Skin of body (tissue), 2 donors: ENCODE results near the gene AFF3. TPM values are rescaled to one million over a fixed set of nuclear protein-coding genes. Genes with fewer than 3 reads are reported as not detected.
A peak's percentile ranks its signal among the peaks of the same experiment; 100 is the strongest.

ENCODE experiments used
- DNase-seq: peaks from one replicate; lab custom pipeline; 2025; lab: John Stamatoyannopoulos, UW
- total RNA-seq: library from RNA; depleted of rRNA; stranded (reverse); fragments of >200 nt; gene quantifications from one replicate; pipeline ENCODE4 v1.2.3, GENCODE V29; 2014

Gene AFF3
- total RNA-seq, 1 donor from 2014 or later: 8.1 TPM

GRCh38 chr2:99836690-99837605, 305.4 kb downstream of the AFF3 start:
- peak; percentile 65 for DNase-seq

- no peak for DNase-seq
These were observed 308.0 kb downstream of the AFF3 start for GRCh38 chr2:99834426-99834825.

GRCh38 chr2:99833586-99834201, 308.7 kb downstream of the AFF3 start:
- no peak for DNase-seq

- no peak for DNase-seq
These were observed 309.5 kb downstream of the AFF3 start for GRCh38 chr2:99832926-99833325.

GRCh38 chr2:99831772-99832171, 310.6 kb downstream of the AFF3 start:
- no peak for DNase-seq

- DNase-seq: no peak
These were observed 314.9 kb downstream of the AFF3 start for GRCh38 chr2:99827296-99827999.

GRCh38 chr2:99825630-99826029, 316.8 kb downstream of the AFF3 start:
- DNase-seq: no peak

- DNase-seq: no peak
These were observed 317.6 kb downstream of the AFF3 start for GRCh38 chr2:99824758-99825157.

- DNase-seq: no peak
These were observed 319.7 kb downstream of the AFF3 start for GRCh38 chr2:99822474-99823207.

GRCh38 chr2:99821984-99822383, 320.4 kb downstream of the AFF3 start:
- no peak for DNase-seq

GRCh38 chr2:99821572-99821971, 320.8 kb downstream of the AFF3 start:
- DNase-seq: no peak

GRCh38 chr2:99821039-99821438, 321.4 kb downstream of the AFF3 start:
- no peak for DNase-seq

GRCh38 chr2:99819766-99820165, 322.6 kb downstream of the AFF3 start:
- no peak for DNase-seq

GRCh38 chr2:99818842-99819241, 323.5 kb downstream of the AFF3 start:
- DNase-seq: no peak

- DNase-seq: no peak
These were observed 325.5 kb downstream of the AFF3 start for GRCh38 chr2:99816908-99817307.

GRCh38 chr2:99812426-99812825, 330.0 kb downstream of the AFF3 start:
- peak; percentile 53 for DNase-seq

GRCh38 chr2:99811544-99811943, 330.8 kb downstream of the AFF3 start:
- DNase-seq: no peak

- no peak for DNase-seq
These were observed 332.2 kb downstream of the AFF3 start for GRCh38 chr2:99810225-99810624.

GRCh38 chr2:99809259-99809900, 333.0 kb downstream of the AFF3 start:
- DNase-seq: no peak

- no peak for DNase-seq
These were observed 333.8 kb downstream of the AFF3 start for GRCh38 chr2:99808361-99809200.
